Inflammatory macrophage treated with lipopolysaccharide for 1 hour (primary cell): ENCODE measurements around the gene SRRD.

Source experiments
- DNase-seq, 2 donors: peaks; one replicate each; pipeline ENCODE4 v3.0.0-alpha.2; 2020 to 2022

Gene SRRD

GRCh38 chr22:26484360-26484706 lies 656 bp downstream of the SRRD start:
- no peak for DNase-seq

GRCh38 chr22:26485013-26485412 lies 1.3 kb downstream of the SRRD start:
- DNase-seq: no peak

GRCh38 chr22:26485806-26486390 lies 2.2 kb downstream of the SRRD start:
- no peak for DNase-seq

DNA sequence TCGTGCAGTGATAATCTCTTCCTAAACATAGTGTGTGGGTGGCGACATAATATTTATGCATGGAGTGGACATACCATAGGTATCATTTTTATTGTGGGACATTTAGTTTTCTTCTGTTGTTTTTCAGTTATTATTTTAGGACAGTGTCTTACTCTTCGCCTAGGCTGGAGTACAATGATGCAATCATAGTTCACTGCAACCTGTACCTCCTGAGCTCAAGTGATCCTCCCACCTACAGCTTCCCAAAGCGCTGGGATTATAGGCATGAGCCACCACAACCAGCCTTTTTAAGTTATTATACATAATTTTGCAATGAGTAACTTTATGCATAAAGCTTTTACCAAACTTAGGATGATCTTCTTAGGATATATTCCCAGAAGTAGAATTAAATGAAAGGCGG lies 2.7 kb downstream of the SRRD start:
- DNase-seq: no peak

GRCh38 chr22:26487996-26488395 lies 4.3 kb downstream of the SRRD start:
- DNase-seq: no peak

GRCh38 chr22:26489447-26490036 lies 5.9 kb downstream of the SRRD start:
- DNase-seq: no peak

- DNase-seq: no peak
Observed at GRCh38 chr22:26492220-26492619, 8.5 kb downstream of the SRRD start.

DNA sequence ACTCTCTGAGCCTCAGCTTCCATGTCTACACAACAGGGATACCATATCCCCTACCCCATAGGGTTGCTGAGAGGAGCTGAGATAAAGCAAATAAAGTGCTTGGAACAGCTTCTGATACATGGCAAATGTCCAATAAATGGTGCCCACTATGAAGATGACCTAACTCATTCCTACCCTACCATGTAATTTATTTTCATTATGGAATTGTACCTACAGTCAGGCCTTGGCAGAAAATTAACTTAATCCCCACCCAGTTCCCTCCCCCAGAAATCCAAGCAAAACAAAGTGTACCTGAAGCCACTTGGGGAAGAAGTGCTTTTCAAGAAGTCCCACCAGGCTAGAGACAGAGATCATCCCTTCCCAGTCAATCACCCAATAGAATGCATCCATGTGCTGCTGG lies 10.8 kb downstream of the SRRD start:
- no peak for DNase-seq

DNA sequence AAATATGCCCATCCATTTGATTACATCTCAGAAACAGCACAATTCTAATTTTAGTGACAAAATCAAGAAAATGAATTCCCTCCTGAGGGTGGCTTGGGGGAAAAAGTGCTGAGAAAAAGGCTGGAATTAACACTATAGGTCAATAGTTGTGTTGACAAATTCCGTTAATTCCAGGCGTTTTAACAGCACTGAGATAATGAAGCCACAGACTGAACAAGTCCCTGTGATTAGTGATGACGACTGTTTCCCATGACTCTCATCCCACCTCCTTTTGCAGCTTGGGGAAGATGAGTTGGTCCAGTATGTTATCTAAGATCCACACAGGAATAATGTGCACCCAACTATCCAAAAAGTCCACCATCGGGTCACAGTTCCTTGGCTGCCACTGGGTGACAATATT lies 12.8 kb downstream of the SRRD start:
- DNase-seq: peak in 1 of 2 donors; percentile 39

DNA sequence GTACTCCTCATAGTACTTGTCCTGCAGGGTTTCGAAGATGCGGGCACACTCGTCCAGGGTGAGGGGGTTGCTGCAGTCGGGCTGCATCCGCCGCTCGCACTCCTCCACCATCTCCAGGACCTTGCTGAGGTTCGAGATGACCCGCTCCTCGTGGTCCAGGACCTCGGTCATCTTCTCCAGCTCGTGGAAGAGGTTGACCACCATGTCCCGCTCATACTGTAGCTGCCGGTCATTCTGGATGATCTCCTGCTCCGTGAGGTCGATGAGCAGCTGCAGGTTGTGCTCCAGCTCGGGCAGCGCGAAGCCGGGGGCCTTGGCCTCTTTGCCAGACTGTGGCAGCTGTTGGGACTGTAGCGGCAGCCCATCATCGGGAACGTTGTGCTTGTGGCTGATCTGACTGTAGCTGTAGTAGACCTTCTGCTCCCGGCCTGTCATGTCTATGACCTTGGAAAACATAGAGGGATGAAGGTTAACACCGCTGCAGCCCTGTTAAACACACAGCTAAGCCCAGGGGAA lies 15.6 kb downstream of the SRRD start:
- DNase-seq: no peak

GRCh38 chr22:26501996-26502395 lies 18.3 kb downstream of the SRRD start:
- no peak for DNase-seq

DNA sequence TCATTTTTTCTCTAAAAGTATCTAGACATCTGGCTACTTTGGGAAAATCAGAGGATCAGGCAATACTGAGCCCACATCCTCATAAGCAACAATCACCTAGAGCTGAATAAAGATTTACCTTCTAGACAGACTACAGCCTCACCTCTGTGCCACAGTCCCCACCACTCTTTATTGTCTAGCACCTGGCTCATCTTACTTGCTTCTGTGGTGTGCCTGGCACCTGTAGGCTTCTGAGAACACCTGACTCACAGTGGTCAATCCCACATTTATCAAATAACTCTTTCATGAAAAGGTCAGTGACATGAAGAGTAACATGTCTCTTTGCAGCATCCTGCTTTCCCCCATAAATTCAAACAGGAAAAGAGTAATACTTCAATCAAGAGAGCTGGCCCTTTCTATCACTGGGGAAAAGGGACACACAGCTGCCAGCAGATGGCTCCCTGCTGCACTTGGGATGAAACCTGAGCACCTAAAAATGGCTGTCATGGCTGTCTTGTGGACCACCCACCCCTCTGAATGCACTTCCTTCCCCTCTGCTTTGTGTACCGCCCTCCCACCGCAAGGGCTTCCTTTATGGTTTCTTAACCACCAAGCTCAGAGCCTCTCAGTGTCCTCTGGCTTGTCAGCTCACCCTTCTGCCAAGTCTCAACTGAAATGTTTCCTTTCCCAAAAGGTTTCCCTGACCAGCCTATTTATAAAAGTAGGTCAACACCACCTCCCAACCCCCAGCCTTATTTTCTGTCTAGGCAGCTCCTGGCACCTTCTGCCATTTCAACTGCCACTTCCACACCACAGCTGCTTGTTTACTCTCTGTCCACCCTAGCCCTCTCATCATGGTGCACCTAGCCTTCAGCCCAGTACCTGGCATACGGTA lies 19.2 kb downstream of the SRRD start:
- peak; percentile 31 to 35 for DNase-seq

- DNase-seq: no peak
Observed at GRCh38 chr22:26503758-26504157, 20.1 kb downstream of the SRRD start.

DNA sequence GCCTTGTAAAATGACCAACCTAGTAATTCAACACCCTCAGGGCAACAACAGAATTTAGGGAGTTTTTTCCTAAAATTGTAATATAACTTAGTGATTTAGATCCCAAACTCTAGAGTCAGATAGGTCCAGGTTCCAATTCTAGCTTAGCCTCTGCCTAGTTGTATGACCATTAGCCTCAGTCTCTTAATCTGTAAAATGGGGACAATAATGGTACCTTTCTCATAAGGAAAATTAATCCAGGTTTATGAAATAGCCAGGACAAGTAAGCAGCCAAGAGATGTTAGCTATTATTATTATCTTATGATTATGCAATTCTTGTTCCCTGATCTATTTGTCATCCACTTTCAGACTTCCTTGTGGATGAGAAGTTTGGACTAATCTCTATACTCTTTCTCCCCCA lies 24.5 kb downstream of the SRRD start:
- no peak for DNase-seq

- peak; percentile 88 to 96 for DNase-seq
Observed at GRCh38 chr22:26512149-26512793, 28.6 kb downstream of the SRRD start, which contains the start of gene TFIP11. Gene TFIP11 (minus strand): TSS chr22:26512473. CDS start chr22:26510272, 2,201 bp downstream.

DNA sequence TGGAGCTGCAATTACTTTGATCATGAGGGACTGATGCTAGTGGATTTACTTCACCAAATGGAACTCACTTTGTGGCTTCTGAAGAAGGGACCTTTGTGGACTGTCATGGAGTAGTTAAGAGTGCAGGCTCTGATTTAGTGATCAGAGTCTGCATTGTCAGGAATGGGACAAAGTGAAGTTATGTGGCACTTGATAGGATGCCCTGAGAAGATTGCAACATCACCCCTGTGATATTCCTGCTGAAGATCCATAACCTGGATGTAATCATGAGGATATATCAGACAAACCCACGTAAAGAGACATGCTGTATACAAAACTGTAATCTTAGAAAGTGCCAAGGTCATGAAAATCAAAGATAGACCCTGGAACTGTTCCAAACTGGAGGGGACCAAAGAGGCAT lies 30.2 kb downstream of the SRRD start:
- no peak for DNase-seq

DNA sequence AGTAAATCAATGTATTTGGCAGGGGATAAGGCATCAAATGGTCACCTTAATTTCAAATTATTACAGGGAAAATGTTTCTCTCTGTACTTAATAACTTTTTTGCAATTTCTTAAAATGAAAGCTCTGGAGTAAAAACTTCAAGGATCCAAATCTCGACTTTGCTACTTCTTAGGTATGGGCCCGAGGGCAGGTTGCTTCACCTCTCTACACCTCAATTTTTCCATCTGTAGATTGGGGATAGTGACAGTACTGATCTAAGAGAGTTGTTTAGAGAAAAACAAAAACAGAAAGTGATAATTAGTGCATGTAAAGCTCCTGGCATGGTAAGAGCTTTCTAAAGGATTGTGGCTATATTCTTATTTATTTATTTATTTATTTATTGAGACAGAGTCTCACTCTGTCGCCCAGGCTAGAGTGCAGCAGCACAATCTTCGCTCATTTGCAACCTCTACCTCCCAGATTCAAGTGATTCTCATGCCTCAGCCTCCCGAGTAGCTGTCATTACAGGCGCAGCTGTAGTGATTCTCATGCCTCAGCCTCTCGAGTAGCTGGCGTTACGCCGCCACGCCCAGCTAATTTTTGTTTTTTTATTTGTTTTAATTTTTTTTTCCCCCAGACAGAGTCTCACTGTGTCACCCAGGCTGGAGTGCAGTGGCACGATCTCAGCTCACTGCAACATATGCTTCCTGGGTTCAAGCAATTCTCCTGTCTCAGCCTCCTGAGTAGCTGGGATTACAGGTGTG lies 30.9 kb downstream of the SRRD start:
- DNase-seq: no peak

DNA sequence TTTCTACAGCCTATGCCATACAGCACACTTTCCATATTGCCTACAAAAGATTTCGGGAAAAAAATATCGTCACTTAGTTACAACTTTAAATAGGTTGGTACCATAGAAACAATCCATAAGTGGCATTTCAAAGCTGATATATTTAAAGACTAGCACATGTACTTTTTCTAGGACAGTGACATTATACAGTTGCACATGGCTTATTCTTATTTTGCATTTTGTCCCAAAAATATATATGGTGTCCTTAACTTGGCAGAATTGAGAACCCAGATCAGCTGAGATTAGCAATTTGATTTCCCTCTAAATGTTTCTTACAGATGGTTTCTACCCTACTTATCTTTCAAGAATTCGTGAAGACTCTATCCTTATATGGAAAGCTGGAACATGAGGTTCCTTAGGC lies 32.3 kb downstream of the SRRD start:
- no peak for DNase-seq

DNA sequence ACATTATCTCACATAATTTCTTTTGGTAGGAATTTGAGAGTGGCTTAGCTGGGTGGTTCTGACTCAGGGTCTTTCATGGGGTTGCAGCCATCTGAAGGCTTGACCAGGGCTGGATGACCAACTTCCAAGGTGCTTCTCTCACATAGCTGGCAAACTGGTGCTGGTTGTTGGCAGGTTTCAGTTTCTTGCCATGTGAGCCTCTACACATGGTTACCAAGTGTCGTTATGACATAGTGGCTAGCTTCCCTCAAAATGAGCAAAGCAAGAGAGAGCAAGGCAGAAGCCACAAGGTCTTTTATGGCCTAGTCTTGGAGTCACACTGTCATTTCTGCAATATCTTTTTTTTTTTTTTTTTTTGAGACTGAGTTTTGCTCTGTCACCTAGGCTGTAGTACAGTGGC lies 32.8 kb downstream of the SRRD start:
- no peak for DNase-seq

- DNase-seq: no peak
Observed at GRCh38 chr22:26517429-26517828, 33.8 kb downstream of the SRRD start.

DNA sequence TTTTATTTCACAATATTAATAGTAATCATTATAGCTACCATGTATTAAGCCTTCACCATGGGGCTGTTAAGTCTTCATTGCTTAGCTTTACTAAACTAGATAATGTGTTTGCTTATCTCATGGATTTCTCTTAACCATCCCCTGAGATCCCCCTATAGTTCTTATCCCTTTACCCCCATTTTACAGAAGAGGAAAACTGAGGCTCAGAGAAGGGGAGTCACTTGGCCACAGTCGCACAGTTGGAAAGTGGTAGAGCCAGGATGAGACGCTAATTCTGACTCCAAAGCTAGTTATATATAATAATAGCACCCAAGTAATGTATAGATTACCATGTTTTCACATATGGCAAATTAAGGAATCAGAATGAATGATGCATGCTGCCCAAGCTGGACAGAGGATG lies 38.3 kb downstream of the SRRD start:
- DNase-seq: no peak

DNA sequence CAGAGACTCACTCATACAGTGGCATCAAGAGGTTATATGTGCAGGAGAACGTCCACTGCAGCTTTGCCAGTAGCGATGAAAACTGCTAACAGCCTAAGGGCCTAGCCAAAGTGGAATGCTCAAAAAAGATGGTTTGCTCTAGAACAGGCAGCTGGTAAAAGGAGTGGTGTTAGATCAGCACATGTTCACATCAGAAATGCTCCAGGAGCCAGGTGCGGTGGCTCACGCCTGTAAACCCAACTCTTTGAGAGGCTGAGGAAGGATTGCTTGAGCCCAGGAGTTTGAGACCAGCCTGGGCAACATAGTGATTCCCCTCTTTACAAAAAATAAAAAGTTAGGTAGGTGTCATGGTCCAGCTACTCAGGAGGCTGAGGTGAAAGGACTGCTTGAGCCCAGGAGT lies 38.9 kb downstream of the SRRD start:
- DNase-seq: no peak

- no peak for DNase-seq
Observed at GRCh38 chr22:26524870-26525269, 41.2 kb downstream of the SRRD start.
